Right kidney (tissue), 1 donor: ENCODE data around the gene IRX4.

Source experiments
- DNase-seq: peaks from one replicate; pipeline ENCODE4 v3.0.0-alpha.2; 2016

IRX4 gene

DNA sequence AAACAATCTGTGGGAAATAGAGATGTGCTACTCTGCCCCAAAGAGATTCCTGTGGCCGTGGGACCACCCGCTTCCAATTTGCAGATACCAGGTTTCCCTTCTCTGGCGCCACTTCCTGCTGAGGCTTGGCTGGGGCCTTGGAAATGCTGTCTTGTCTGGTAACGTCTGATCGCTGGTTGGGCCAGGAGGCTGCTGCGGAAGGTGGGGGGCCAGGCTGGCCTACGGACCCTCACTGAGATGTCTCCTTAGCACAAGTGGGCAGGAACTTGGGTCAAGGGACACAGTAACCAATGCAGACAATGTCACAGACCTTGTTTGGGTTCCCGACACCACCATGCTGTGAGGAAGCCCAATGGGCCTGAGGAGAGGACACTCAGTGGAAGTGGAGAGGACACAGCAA lies 31.7 kb upstream of the IRX4 start:
- no peak for DNase-seq

DNA sequence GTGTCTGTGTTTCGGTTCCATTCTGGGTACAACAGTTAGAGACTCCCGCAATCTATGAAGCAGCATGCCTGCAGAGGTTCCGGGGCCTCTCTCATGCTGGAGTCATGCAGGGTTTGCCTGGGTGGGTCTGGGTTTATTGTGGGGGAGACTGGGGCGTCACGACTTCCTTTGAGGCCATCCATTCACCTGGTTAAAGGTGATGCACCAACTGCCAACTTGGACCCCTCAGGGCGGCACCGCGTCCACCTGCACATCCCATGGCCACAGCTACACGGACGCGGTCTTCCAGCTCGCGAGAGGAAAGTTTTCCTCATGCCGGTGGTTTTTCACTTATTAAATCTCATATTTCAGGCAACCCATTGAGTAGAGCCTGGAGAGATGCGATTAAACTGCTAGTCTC lies 30.9 kb upstream of the IRX4 start:
- no peak for DNase-seq

DNA sequence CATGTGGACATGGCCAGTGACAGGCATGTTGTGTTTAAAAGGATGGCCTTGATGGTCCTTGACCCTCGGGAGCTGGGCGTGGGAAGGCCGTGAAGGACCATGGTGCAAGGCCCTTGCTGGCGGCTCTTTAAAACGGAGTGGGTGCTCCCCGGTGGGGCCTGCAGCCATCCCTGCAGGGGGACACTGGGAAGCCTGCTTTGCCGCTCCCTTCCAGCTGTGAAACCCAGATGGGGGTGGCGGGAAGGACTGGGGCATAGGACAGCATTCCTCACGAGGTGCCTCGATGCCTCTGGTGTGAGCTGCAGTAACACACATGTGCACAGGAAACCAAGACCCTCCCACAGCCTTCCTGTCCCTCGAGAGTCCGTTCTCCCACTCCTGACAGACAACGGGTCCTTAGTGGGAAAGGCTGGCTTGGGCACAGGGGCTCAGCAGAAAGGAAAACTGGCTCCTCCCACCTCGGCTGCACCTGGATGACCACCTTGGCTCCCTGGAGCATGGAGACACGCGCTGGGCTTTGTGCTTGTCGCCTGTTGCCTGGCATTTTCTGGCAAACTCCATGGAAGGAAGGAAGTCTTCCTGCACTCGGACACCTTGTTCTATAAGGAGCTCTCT lies 30.3 kb upstream of the IRX4 start:
- DNase-seq = no peak

DNA sequence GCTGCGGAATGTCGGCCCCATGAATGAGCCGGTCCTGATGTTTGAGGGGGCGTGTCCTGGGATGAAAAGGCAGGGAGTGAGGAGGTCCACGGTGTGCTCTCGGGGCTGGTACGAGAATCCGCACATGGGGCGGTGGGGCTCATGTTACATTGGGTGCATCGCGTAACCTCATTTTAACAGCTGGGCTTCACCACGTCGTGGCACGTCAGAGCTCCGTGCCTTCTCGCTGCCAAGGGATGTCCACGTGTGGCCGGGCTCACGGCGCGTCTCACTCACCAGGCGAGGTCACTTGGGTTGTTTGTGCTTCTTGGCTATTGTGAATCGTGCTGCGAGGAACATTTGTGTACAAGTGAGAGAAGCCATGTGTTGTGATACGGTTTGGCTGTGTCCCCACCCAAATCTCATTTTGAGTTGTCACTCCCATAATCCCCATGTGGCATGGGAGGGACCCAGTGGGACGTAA lies 29.1 kb upstream of the IRX4 start:
- no peak for DNase-seq

DNA sequence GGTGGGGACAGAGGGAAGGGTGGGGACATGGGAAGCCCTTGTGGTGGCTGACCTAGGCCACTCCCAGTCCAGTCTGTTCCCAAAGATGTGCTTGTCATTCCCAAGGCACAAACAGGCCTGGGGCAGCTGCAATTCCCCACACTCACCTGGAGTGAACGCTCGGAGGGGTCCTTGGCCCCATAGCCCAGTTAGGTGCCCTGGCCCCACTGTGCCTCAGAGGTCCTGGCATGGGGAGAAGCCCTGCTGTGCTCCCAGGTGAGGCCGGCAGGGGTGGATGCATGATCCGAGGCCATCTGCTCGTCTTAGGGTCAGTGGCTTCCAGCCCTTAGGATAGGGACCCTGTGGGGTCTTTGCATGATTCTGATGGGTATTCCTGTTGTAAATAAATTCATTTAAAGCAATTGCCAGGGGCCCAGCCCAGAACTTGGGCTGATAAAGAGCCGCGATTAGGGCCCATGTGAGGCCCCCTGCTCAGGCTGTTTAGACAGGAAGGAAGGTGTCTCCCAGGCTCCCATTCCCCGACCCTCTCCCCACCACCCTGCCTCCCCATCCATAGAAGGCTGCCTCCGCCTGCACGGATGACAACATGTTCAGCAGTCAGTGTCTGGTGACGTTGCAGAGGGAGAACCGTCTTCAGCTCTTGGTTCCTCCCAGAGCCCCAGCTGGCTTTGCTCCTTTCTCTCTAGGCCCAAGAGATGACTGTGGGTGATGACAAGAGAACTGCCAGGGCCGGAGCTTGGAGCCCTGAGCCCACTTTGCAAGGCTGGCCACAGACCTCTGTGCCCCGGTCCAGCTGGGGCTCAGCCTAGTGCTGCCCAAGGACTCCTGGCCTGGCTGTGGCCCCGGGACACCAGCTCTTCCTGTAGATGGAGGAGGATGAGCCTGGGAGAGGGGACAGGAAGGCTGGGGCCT lies 28.4 kb upstream of the IRX4 start:
- DNase-seq = no peak

DNA sequence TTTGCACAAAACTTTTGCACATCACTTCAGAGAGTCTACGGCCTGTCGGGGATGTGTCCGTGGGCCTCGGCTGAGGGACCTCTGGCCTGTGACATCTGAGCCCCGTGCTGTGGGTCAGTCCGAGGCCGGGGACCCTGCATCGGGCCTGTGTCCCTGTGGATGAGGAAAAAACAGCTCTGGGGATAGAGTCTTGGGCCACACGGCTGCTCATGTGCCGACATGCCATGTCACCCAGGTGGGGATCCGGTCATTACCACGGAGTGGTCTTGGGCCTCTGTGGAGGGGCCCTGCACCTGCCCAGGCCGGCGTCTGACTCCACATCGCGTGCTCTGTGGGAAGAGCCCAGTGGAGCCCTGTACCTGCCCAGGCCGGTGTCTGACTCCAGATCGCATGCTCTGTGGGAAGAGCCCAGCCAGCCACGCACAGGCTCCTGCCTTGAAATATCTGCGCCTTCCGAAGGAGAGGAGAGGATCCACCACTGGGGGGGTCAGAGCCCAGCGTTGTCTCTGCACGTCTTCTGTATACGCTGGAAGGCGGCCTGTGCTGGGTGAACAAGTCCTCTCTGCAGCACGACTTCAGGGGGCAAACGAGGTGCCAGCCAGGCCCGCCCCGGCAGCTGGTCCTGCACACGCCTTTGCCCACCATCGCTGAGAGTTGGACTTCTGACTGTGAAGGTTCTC lies 27.5 kb upstream of the IRX4 start:
- DNase-seq = no peak

DNA sequence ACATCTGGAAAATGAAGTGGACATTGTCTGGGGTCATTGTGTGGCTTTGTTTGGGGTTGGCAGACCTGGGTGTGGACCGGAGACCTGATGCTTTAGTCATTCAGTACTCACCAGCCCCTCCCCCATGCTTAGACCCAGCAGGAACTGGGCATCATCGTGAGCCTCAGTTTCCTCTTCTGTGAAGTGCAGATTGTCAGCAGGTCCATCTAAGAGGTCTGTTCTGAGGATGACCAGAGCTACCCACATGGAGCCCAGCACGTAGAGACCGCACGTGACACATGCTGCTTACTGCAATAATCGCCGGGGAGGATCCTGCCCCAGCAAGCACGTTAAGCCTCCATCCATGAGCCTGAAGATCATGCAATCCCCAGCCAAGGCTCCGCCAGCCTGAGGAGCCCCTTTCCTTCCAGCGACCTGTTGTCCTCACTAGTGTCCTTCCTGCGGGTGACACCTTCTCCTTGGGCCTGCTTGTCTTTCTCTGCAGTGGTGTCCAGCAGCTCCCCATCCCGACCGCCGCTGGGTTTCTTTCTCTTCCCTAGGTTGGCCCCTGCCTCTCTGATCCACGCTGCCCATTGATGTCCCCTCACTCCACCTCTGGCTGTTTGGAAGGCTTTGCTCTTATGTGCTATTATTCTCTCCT lies 26.7 kb upstream of the IRX4 start:
- no peak for DNase-seq

DNA sequence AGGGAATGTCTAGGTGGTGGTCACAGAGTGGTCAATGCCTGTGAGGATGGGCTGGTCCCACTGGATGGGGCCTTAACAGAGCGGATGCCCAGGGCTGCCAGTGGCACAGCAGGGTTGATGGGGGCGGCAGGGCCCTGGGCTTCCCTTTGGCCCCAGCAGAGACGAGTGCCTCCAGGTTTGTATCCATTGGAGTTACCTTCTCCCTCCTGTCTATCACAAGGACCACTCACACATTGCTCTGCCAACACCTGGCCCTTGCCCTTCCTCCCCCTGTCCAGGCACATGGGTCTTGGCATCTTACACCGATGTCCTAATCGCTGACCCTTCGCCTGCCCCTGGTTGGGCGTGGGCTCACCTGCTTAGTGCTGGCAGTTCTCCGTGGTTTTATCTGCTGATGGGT lies 26.2 kb upstream of the IRX4 start:
- DNase-seq = no peak

DNA sequence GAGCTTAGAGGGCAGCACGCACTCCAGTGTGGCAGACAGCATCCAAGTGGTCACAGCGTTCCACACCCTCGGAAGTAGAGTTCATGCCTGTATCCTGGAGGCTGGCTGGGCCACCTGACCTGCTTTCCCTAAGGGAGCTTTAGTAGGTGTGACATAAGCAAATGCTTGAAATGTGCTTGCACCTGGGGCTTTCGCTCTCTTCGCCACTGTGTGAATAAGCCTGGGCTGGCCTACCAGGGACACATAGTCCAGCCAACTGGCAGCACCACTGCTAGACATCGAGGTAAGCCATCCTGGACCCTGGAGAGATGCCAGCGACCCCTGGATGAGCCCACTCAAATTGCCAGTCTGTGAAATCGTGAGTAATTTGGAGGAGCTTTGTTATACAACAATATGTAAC lies 24.9 kb upstream of the IRX4 start:
- no peak for DNase-seq

DNA sequence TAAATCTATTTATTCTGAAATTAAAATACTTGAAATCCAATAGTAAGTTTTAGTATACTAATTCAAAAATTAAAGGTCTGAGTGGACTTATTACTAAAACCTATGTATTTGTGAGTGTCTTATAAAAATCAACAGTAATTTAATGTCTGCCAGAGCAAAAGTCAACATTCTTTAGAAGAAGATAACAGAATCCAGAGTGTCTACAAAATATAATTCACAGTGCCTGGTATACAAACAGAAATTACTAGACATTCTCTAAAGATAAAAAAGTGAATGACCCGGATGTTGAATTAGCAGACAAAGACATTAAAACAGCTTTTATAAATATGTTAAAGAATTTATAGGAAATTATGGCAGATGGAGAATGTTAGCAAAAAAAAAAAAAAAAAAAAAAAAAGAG lies 22.4 kb upstream of the IRX4 start:
- no peak for DNase-seq

DNA sequence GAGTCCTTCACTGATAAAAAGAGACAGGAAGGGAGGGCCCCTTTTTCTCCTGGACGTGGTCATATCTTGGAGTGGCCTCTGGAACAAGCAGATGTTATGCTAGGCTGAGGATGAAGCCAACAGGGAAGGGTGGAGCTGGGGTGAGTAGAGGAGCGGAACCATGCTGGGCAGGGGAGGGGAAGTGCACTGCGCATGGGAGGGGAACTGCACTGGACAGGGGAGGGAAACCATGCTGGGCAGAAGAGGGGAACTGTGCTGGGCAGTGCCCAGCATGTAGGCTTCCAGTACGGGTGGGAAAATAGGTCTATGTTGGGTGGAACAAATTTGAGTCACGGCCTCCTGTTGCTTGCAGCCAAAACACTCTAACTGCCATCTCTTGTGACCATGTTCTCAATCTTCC lies 19.3 kb upstream of the IRX4 start:
- DNase-seq = no peak

DNA sequence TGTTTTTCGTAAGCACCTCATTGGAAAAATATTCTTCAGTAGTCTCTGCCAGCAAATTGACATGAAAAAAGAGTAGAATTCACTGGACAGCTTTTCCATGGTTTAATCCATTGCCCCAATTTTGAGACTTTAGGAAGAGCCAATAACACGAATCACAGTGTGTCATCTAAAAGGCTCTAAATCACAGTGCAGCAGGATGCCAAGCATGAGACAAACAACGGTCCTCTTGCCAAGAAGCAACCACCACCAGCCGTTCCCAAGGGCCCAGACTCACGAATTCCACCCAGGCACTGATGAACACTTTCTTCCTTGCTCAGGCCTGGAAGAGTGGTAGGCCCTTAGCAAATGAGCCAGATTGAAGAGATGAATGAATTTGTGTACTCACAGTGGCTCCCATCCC lies 18.3 kb upstream of the IRX4 start:
- no peak for DNase-seq

DNA sequence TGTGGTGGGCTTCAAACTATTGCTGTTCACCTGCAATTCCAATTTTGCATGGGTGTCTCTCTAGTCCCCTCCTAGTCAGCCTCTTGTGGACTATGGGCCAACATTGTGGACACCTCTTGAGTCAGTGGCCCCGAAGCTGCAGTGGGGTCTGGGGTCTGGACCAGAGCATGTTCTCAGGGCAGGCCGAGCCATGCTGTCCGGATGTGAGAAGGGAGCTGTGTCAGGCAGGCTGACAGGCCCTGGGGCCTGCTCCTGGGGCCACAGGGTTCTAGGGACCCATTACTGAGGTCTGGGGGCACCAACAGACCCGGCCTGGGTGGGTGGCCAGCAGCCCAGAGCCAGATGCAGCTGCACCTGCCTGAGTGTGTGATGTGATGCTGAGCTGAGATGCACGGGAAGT lies 16.5 kb upstream of the IRX4 start:
- DNase-seq = no peak

DNA sequence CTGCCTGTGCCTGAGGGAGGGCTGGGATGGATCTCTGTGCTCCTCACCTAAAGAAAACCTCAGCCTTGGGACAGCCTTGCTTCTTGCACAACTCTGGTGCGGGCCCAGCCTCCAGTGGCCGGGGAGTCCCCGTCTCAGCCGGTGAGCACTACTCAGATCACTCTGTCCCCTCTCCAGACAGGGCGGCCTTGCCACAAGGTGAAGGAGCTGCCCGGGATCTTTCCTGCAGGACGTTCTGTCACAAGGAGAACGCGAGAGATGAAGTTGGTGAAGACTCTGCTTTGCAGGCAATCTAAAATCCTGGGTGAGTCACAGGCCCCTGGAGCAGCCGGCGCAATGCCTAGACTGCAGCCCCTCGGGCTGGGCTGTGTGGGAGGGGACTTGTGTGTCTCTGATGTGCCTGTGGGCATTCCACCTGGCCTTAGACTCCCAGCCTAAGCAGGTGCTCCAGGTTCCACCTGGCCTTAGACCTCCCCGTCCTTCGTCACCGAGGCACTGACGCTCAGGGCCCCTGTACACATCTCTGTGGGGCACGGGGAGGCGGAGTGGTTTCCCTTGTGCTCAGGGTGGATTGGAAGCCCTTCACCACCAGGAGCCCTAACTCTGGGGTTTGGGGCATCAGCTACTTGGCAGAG lies 15.2 kb upstream of the IRX4 start:
- no peak for DNase-seq

DNA sequence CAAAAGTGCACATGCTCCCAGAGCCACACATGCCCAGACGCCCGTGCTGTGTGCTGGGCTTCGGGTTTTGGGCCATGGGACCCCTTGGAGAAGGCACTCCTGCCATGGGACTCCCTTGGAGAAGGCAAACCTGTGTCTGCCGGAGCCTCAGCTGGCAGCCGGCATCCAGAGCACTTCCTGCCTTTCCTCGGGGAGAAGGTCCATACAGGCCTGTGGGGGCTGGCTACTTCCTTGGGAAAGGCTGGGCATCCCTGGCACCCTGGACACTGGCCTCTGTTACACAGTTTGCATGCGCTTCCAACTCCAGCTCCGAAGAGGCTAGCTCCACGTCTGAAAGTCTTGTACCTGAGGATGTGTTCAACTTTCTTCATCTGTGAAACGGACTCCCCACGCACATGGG lies 14.7 kb upstream of the IRX4 start:
- no peak for DNase-seq

DNA sequence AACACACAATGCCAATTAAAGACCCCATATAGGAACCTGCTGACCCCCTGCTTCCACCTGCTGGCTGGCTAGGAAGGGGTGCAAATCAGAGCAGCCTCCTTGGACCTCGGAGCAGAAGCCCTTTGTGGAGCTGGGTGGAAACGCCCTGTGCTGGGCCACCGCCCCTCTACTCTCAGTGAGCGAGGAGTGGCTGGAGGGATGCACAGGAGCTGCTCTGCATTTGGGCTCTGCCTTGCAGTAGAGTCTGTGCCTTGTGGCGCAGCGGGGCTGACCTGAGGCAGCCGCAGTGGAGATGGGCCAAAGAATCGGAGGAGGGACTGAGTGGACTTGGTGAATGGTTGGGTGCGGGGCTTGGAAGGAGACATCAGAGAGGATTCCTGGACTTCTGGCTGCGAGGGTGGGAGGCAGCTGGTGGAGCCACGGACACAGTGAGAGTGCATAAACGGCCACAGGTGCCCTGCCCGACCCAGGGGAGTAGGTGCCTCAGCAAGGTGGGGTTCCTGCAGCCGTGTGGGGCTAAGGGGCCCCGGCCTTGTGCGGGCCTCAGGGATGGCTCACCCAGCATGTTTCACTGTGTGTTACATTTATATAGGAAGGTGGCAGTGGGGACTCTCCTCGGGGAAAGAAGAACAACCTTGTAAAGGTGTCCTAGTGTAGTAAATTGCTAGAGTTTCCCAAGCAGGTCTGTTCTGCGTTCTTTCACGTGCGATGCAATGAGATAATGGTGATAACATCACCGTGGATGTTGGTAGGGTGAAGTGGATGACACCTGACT lies 14.1 kb upstream of the IRX4 start:
- no peak for DNase-seq

DNA sequence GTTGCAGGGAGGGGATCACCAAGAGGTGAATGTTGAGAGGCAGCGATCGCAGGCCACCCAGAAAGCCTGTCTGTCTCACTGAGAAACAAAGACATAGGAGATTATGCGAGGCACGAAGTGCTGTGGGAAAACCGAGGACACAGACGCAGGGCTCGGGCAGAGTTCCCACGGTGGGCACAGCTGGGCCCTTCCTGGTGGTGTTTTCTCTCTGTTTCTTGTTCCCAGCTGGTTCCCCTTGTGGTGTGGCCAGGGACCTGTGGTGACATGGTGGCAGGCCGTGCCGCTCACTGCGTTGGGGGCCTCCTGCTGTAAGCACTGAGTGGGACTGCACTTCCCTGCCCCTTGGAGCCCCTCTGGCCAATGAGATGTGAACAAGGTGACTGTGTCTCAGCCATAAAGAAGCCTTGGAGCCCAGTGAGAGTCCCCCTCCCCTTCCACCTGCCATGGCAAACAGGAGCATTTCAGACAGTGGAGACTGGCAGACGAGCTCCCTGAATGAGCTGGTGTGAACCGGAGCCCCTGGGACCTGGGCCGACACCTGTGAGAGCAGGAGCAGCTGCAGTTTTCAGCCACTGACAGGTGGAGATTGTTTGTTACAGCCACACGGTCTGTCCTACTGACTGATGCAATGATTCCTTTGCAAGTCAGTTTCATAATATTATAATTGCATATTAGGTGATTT lies 13.2 kb upstream of the IRX4 start:
- DNase-seq = no peak

DNA sequence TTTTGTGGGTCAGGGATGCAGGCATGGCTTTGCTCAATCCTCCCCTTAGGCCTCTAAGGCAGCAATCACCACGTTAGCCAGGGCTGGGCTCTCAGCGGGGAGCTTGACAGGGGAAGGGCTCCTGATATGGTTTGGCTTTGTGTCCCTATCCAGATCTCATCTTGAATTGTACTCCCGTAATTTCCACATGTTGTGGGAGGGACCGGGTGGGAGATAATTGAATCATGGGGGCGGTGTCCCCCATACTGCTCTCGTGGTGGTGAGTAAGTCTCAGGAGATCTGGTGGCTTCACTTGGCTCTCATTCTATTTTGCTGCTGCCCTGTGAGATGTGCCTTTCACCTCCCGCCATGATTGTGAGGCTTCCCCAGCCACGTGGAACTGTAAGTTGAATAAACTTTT lies 11.5 kb upstream of the IRX4 start:
- no peak for DNase-seq

DNA sequence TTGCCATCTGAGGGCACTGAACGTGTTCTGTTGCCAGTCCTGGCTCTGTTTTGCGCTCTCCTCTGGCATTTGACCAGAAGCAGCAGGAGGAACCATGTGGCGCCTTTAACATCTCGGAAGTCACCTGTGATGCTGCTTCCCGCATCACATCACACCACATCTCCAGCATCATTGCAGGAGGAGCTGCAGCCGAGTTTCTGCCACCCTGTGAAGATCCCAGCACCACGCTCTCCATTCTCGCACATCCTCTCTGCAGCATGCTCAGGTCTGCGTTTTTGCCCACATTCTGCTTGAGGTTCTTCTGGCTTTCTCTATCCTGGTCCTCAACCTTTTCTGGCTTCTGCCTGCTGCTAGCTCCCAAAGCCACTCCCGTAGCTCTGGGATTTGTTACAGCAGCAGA lies 11.0 kb upstream of the IRX4 start:
- no peak for DNase-seq

DNA sequence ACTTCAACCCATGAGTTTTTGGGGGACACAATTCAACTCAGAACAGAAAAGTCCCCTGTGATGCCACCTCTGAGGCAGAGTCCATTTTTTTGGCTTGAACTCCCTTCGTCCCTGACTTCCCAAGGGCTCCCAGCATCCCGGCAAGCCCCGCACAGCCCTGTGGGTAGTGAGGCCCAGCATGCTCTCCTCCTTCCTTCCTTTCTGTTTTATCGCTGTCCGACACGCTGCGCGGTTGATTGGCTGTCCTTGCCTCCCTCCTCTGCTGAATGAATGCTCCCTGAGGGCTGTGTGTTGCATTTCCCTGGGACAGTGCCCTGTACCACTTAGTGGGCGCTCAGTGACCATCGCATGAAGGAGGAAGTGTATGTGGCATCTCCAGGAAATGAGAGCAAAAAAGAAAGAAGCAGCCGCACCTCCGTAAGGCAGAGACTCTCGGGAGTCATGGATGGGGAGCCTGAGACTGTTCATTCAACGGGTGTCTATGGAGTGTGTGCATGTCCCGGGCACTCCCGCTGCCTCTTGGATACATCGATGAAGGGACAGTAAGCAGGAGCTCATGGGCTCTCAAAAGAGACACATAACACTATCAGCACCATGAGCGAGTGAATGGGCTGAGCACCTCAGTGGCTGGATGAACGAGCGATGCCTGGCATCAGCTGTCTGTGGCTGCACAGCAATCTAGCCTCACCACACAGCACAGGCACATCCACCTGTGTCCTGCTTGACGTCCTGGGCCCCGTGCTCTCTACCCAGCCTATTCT lies 10.1 kb upstream of the IRX4 start:
- DNase-seq = no peak
